GF-D8 (cell line): Measurements from ENCODE around the gene KBTBD2.
A peak's percentile ranks its signal among the peaks of the same experiment; 100 is the strongest.
"Not testable (repeated sequence)": the region's sequence is repeated elsewhere in the genome, so short reads cannot be mapped to it uniquely, and the experiment has no call there.

Experiments used
- DNase-seq: peaks from one replicate; lab custom pipeline; 2025; lab: John Stamatoyannopoulos, UW

Gene KBTBD2

GRCh38 chr7:32855837-32856775 lies 35.5 kb downstream of the KBTBD2 start:
- DNase-seq: not testable (repeated sequence)

- DNase-seq: not testable (repeated sequence)
Observed at GRCh38 chr7:32850654-32851053, 40.9 kb downstream of the KBTBD2 start.

GRCh38 chr7:32848655-32849054 lies 42.9 kb downstream of the KBTBD2 start:
- DNase-seq: not testable (repeated sequence)

DNA sequence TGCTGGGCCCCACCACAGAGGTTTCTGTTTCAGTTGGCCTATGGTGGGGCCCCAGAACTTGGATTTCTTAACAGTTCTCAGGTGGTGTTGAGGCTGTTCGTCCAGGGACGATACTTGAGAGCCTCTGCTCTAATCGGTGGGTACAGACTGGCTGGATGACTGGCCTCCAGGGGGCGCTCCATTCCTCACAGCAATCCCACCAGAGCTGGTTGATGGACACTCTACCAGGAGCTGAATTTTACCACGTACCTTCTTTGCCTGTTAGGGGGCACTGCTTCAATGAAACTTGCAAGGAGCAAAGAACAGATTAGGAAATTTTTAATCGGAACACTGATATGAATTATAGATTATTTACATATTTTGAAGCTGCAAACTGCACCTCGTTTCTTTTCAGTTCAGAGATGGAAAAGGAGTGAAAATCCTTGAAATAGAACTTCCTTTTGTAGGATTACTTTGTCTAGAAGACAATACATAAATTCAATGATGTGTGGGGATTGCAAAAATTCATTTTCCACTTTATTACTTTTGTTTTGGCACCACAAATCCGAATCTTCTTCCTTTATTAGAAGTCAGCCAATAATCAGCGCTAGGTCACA lies 44.8 kb downstream of the KBTBD2 start:
- peak; percentile 76 for DNase-seq

GRCh38 chr7:32844748-32845147 lies 46.8 kb downstream of the KBTBD2 start:
- DNase-seq: not testable (repeated sequence)

DNA sequence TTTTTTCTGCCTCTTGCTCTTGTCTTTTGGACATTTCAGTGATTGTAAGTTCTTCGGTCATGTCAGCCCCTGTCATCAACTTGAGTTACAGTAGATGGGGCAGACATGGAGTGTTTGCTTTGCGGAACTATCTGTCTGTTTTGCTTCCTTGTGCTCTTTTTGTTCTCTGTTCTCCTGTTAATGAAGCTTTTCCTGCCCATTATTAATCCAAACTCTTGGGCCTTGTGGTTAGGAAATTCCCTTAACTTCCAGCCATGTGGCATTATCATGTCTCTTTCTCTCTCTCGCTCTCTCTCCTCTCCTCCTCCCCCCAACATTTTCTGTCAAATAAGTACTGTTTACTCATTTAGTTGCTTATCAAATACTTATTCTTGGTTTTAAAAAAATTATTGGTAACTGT lies 47.8 kb downstream of the KBTBD2 start:
- not testable (repeated sequence) for DNase-seq

DNA sequence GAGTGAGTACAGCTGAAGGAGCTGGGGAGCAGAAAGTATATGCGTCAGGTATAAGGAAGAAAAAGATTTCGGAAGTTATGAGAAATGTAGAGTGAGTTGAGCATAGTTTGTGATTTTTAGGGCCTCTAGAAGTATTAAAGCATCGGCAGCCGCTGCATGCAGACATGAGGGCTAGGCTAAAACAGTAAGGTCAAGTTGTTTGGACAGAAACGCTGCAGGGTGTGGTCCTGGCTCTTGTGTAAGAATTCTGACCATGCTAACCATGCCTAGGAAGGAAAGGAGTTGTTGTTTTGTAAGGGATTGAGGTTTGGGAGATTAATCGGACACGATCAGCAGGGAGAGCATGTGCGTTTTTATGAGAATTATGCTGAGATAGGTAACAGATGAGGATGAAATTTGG lies 51.7 kb downstream of the KBTBD2 start:
- DNase-seq: not testable (repeated sequence)

GRCh38 chr7:32828996-32829752 lies 62.4 kb downstream of the KBTBD2 start:
- DNase-seq: not testable (repeated sequence)
